ENCODE data around the gene SLC4A2.

The SLC4A2 gene

DNA sequence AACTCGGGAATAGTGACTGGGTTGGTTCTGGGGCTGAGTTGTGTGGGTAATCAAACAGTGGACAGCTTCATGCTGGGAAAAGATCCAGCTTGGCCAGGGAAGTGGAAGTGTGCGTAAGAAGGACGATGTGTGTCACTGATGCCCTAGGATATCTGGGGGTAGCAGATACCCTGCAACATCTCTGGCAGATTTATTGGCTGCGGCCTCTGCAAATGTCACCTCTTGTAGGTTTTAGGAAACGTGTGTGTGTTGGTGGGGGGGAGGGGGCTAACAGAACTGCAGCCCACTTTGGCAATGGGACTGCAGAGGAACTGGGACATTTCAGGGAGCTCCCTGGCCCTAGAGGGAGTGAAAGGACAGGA is 25.9 kb downstream of the SLC4A2 start:
- TF ChIP-seq EZH2 (optimal IDR thresholded peaks at IDR 0.05; ENCODE audit: low read depth, low read length) (no peak), EZH2phosphoT487 (IDR thresholded peaks at IDR 0.05; ENCODE audit: low read length) (no peak)
- TF ChIP-seq, protein P1, sequence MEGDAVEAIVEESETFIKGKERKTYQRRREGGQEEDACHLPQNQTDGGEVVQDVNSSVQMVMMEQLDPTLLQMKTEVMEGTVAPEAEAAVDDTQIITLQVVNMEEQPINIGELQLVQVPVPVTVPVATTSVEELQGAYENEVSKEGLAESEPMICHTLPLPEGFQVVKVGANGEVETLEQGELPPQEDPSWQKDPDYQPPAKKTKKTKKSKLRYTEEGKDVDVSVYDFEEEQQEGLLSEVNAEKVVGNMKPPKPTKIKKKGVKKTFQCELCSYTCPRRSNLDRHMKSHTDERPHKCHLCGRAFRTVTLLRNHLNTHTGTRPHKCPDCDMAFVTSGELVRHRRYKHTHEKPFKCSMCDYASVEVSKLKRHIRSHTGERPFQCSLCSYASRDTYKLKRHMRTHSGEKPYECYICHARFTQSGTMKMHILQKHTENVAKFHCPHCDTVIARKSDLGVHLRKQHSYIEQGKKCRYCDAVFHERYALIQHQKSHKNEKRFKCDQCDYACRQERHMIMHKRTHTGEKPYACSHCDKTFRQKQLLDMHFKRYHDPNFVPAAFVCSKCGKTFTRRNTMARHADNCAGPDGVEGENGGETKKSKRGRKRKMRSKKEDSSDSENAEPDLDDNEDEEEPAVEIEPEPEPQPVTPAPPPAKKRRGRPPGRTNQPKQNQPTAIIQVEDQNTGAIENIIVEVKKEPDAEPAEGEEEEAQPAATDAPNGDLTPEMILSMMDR (IDR thresholded peaks at IDR 0.05; ENCODE audit: low read length), result no peak
- no peak overlapping the region for H3K9ac ChIP-seq (ENCODE audit: low read length)
- H3F3A ChIP-seq (ENCODE audit: insufficient read depth, low read length), result peaks cover 23% of the 10 kb centered on the region
- no peak for DNase-seq
- H3K36me3 ChIP-seq (replicated peaks; ENCODE audit: insufficient read depth, low read length), result no peaks in the 10 kb centered on the region
- no peaks in the 10 kb centered on the region for H3K27me3 ChIP-seq (replicated peaks; ENCODE audit: insufficient read depth, low read length)
- peaks cover 62% of the 10 kb centered on the region for H3K79me2 ChIP-seq (ENCODE audit: low read length)
- H3K9me2 ChIP-seq (replicated peaks; ENCODE audit: insufficient read depth, low read length), result no peaks in the 10 kb centered on the region
- no peaks in the 10 kb centered on the region for H3K9me3 ChIP-seq (replicated peaks; ENCODE audit: insufficient read depth, low read length)
- H2AFZ ChIP-seq (ENCODE audit: low read length), result no peak overlapping the region
- peak overlapping the region; percentile 65; the same call in 1 of the 2 replicates for H3K4me3 ChIP-seq (ENCODE audit: low read length)
- peaks cover 19% of the 10 kb centered on the region for H3K4me1 ChIP-seq (ENCODE audit: low read length)
- H4K20me1 ChIP-seq (ENCODE audit: insufficient read depth, low read length), result peaks cover 8% of the 10 kb centered on the region; the same call in 1 of the 2 replicates
- H3K27ac ChIP-seq (ENCODE audit: low read length), result no peak overlapping the region
- H3K4me2 ChIP-seq (ENCODE audit: low read depth, low read length), result peak overlapping the region; percentile 78

DNA sequence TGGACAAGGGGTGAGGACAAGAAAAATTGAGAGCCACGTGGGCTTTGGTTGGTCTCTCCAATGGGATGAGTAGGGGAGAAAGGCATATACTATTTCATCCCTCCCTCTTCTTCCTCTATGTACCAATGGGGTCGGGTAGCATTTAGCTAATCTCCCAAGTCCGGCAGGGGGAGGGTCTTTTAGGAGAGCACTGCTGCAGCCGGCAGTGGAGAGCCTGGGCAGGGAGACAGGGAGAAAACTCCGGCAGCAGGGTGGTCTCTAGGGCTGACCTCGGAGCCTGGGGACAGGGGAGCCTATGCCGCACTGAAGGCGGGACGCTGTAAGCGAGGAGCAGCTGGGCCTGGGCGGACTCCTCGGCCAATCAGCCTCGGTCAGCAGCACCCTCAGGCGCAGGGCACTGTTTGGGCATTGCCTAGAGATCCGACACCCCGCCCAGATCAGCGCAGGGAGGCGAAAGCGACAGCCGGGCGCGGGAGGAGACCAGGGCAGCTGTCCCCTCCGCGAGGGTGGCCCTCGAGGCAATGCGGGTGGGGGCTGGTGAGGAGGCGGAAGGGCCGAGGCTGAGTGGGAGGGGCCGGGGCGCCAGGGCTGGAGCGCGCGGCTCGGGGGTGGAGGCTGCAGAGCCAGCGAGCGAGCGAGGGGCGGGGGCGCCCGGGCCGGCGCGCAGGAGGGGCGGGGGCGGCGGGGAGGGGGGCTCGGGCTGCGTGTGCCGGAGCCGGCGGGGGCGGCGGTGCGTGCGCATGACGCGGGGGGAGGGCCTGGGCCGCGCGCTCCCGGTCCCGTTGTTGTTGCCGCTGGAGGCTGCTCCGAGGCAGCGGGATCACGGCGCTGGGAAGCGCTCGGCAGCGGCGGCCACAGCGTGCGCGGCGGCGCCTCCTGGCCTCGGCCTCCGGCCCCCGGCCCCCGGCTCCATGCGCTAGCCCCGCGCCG is 26.6 kb downstream of the SLC4A2 start, which contains the start of gene AGAP3:
Gene AGAP3 (plus strand): TSS at position 785 of the 930 bp plus-strand sequence. CDS start 267 bp downstream, outside the sequence.
- peak within 1 kb of the TSS; percentile 89 for H3K4me2 ChIP-seq (ENCODE audit: low read depth, low read length)
- H3K27ac ChIP-seq (ENCODE audit: low read length), result peak within 1 kb of the TSS; percentile 52; the same call in 1 of the 2 replicates
- peak within 1 kb of the TSS; percentile 77 for H3K9ac ChIP-seq (ENCODE audit: low read length)
- H3F3A ChIP-seq (ENCODE audit: insufficient read depth, low read length), result peaks cover 22% of the 10 kb centered on the region
- no peaks in the 10 kb centered on the region for H3K36me3 ChIP-seq (replicated peaks; ENCODE audit: insufficient read depth, low read length)
- DNase-seq, result peak; percentile 85
- H2AFZ ChIP-seq (ENCODE audit: low read length), result peak within 1 kb of the TSS; percentile 72
- no peaks in the 10 kb centered on the region for H3K9me3 ChIP-seq (replicated peaks; ENCODE audit: insufficient read depth, low read length)
- H4K20me1 ChIP-seq (ENCODE audit: insufficient read depth, low read length), result peaks cover 8% of the 10 kb centered on the region; the same call in 1 of the 2 replicates
- peak within 1 kb of the TSS; percentile 77 for H3K4me3 ChIP-seq (ENCODE audit: low read length)
- H3K79me2 ChIP-seq (ENCODE audit: low read length), result peaks cover 63% of the 10 kb centered on the region
- peaks cover 19% of the 10 kb centered on the region for H3K4me1 ChIP-seq (ENCODE audit: low read length)
- no peaks in the 10 kb centered on the region for H3K9me2 ChIP-seq (replicated peaks; ENCODE audit: insufficient read depth, low read length)
- no peaks in the 10 kb centered on the region for H3K27me3 ChIP-seq (replicated peaks; ENCODE audit: insufficient read depth, low read length)
- no peak for TF ChIP-seq EZH2 (optimal IDR thresholded peaks at IDR 0.05; ENCODE audit: low read depth, low read length)
- no peak for TF ChIP-seq EZH2phosphoT487 (IDR thresholded peaks at IDR 0.05; ENCODE audit: low read length)
- TF ChIP-seq, protein P1 (IDR thresholded peaks at IDR 0.05; ENCODE audit: low read length), result no peak

DNA sequence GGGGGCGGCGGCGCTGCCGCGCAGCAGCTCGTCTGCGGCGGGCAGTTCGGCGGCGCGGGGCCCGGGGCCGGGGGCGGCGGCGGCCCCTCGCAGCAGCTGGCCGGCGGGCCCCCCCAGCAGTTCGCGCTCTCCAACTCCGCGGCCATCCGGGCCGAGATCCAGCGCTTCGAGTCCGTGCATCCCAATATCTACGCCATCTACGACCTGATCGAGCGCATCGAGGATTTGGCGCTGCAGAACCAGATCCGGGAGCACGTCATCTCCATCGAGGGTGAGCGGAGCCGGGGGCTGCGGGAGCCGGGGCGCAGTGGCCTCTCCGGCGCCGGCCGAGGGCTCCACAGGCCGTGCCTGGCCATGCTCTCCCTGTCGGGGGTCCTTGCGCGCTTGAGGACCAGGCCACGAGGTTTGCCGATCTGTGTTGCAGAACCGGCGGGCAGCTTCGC is 27.4 kb downstream of the SLC4A2 start:
- Histone ChIP-seq H3K79me2 (ENCODE audit: low read length) (peaks cover 64% of the 10 kb centered on the region), H4K20me1 (ENCODE audit: insufficient read depth, low read length) (peaks cover 8% of the 10 kb centered on the region; the same call in 1 of the 2 replicates), H3F3A (ENCODE audit: insufficient read depth, low read length) (peaks cover 21% of the 10 kb centered on the region), H2AFZ (ENCODE audit: low read length) (peak overlapping the region; percentile 71), H3K9me2 (replicated peaks; ENCODE audit: insufficient read depth, low read length) (no peaks in the 10 kb centered on the region), H3K36me3 (replicated peaks; ENCODE audit: insufficient read depth, low read length) (no peaks in the 10 kb centered on the region), H3K4me1 (ENCODE audit: low read length) (peaks cover 18% of the 10 kb centered on the region), H3K27me3 (replicated peaks; ENCODE audit: insufficient read depth, low read length) (no peaks in the 10 kb centered on the region), H3K4me3 (ENCODE audit: low read length) (peak overlapping the region; percentile 77), H3K9ac (ENCODE audit: low read length) (peak overlapping the region; percentile 77), H3K4me2 (ENCODE audit: low read depth, low read length) (peak overlapping the region; percentile 89), H3K27ac (ENCODE audit: low read length) (peak overlapping the region; percentile 52; the same call in 1 of the 2 replicates), H3K9me3 (replicated peaks; ENCODE audit: insufficient read depth, low read length) (no peaks in the 10 kb centered on the region)
- peak; percentile 45 for DNase-seq
- TF ChIP-seq EZH2 (optimal IDR thresholded peaks at IDR 0.05; ENCODE audit: low read depth, low read length) (no peak), EZH2phosphoT487 (IDR thresholded peaks at IDR 0.05; ENCODE audit: low read length) (no peak)
- TF ChIP-seq, protein P1 (IDR thresholded peaks at IDR 0.05; ENCODE audit: low read length), result no peak

Data from MM.1S (cell line).